A549 (cell line): ENCODE data around the gene TRDN.

Experiments used
- CBX2 ChIP-seq: fragments of 200-600 bp; sonication (generic); IDR thresholded peaks from 2 replicates; pipeline ENCODE4 v1.6.1; 2016; ENCODE audit warnings: low read depth, mild to moderate bottlenecking, borderline replicate concordance
- CTCF ChIP-seq: fragments of >200 bp; sonication (Bioruptor Twin); formaldehyde crosslinking; IDR thresholded peaks from 3 replicates; pipeline ENCODE4 v1.5.1; 2016
- RAD21 ChIP-seq, 2 experiments: fragments of >200 bp in 1 of 2; sonication (Bioruptor Twin) in 1 of 2; formaldehyde crosslinking in 1 of 2; IDR thresholded peaks in 1 of 2; conservative IDR thresholded peaks in 1 of 2; 2 replicates in 1 of 2; 3 replicates in 1 of 2; pipeline ENCODE4 v1.6.1; 2012 to 2018; ENCODE audit warnings: inconsistent platforms in 1 of 2
- ZC3H11A ChIP-seq: fragments of 450-650 bp; IDR thresholded peaks from 2 replicates; pipeline ENCODE4 v1.6.1; 2014; ENCODE audit warnings: antibody characterized with exemption, mild to moderate bottlenecking

- TF ChIP-seq CBX2 (no peak), RAD21 (conservative IDR thresholded peaks at IDR 0.05 in 1 of 2, IDR thresholded peaks at IDR 0.05 in 1 of 2) (no peak), CTCF (no peak), ZC3H11A (no peak)
Measured at GRCh38 chr6:123448306-123448884, 188.4 kb downstream of the TRDN start.
